Fibroblast of pulmonary artery (primary cell): ENCODE data around the gene OS9.
A peak's percentile ranks its signal among the peaks of the same experiment; 100 is the strongest.

Experiments used
- DNase-seq: peaks from one replicate; pipeline ENCODE4 v3.0.0-alpha.2; 2010; ENCODE audit warnings: low read depth
- H3K4me3 ChIP-seq: replicated peaks from 2 replicates; pipeline ENCODE4 v1.5.1; 2011; ENCODE audit warnings: low read depth, mild to moderate bottlenecking, control low read depth, low read length, moderate library complexity
- TF ChIP-seq, protein P1 (sequence below): IDR thresholded peaks from 2 replicates; pipeline ENCODE4 v1.5.1; 2011; ENCODE audit warnings: mild to moderate bottlenecking, control low read depth, low read length, inconsistent platforms; ENCODE audit errors: missing control alignments

Gene OS9

DNA sequence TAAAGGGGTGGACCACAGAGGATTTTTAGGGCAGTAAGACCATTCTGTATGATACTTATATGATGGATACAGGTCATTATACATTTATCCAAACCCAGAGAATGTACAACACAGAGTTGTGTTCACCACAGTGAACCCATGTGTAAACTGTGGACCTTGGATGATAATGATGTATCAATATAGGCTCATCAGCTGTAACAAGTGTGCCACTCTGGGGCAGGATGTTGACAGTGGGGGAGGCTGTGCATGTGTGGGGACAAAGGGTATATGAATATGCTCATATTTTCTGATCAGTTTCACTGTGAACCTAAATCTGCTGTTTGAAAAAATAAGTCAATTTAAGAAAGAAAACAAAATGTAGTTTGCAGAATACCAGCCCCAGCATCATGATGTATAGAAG is 14.2 kb upstream of the OS9 start:
- no peak for DNase-seq
- TF ChIP-seq, protein P1, sequence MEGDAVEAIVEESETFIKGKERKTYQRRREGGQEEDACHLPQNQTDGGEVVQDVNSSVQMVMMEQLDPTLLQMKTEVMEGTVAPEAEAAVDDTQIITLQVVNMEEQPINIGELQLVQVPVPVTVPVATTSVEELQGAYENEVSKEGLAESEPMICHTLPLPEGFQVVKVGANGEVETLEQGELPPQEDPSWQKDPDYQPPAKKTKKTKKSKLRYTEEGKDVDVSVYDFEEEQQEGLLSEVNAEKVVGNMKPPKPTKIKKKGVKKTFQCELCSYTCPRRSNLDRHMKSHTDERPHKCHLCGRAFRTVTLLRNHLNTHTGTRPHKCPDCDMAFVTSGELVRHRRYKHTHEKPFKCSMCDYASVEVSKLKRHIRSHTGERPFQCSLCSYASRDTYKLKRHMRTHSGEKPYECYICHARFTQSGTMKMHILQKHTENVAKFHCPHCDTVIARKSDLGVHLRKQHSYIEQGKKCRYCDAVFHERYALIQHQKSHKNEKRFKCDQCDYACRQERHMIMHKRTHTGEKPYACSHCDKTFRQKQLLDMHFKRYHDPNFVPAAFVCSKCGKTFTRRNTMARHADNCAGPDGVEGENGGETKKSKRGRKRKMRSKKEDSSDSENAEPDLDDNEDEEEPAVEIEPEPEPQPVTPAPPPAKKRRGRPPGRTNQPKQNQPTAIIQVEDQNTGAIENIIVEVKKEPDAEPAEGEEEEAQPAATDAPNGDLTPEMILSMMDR = no peak
- H3K4me3 ChIP-seq = no peak overlapping the region

DNA sequence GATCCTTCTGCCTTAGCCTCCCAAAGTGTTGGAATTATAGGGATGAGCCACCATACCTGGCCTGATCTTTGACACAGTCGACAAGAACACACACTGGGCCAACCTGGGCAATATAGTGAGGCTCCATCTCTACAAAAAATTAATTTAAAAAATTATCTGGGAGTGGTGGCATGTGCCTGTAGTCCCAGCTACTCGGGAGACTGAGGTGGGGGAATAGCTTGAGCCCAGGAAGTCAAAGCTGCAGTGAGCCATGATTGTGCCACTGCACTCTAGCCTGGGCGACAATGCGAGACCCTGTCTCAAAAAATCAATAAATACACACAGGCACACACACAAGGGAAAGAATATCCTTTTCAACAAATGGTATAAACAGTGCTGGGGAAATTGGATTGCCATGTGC is 6.1 kb upstream of the OS9 start:
- H3K4me3 ChIP-seq = no peak overlapping the region
- TF ChIP-seq, protein P1 = no peak
- DNase-seq = no peak

DNA sequence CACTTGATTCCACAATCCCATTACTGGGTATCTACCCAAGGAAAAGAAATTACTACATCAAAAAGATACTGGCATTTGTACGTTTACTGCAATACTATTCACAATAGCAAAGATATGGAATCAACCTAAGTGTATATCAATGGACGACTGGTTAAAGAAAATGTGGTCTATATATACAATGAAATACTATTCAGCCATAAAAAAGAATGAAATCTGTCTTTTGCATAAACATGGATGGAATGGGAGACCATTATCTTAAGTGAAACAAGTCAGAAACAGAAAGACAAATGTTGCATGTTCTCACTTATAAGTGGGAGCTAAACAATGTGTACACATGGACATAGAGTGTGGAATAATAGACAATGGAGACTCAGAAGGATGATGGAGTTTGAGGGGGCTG is 5.0 kb upstream of the OS9 start:
- TF ChIP-seq, protein P1 = no peak
- no peak for DNase-seq
- H3K4me3 ChIP-seq = no peak overlapping the region

DNA sequence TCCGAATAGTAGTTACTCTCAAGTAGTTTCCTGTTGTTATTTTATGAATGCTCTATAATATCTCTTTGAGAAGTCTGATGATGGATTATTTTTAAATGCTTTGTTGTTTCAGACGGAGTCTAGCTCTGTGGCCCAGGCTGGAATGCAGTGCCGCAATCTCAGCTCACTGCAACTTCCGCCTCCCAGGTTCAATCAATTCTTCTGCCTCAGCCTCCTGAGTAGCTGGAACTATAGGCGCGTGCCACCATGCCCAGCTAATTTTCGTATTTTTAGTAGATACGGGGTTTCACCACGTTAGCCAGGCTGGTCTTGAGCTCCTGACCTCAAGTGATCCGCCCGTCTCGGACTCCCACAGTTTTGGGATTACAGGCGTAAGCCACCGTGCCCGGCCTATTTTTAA is 1.4 kb upstream of the OS9 start:
- DNase-seq = no peak
- no peak overlapping the region for H3K4me3 ChIP-seq

DNA sequence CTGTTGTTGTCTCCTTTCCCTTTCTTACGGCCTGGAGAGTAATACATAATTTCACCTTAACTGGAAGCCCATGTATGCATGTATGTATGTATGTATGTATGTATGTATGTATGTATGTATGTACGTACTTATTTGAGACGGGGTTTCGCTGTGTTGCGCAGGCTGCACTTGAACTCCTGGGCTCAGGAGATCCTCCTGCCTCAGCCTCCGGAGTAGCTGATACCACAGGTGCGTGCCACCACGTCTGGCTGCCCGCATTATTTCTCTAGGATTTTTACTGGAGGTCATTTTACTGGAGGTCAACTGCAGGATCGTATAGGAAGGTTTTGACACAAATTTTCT is 644 bp upstream of the OS9 start:
- TF ChIP-seq, protein P1 = no peak
- no peak overlapping the region for H3K4me3 ChIP-seq
- DNase-seq = no peak

More for the DNA sequence above, 1.4 kb upstream of the OS9 start:
- TF ChIP-seq, protein P1 = no peak

DNA sequence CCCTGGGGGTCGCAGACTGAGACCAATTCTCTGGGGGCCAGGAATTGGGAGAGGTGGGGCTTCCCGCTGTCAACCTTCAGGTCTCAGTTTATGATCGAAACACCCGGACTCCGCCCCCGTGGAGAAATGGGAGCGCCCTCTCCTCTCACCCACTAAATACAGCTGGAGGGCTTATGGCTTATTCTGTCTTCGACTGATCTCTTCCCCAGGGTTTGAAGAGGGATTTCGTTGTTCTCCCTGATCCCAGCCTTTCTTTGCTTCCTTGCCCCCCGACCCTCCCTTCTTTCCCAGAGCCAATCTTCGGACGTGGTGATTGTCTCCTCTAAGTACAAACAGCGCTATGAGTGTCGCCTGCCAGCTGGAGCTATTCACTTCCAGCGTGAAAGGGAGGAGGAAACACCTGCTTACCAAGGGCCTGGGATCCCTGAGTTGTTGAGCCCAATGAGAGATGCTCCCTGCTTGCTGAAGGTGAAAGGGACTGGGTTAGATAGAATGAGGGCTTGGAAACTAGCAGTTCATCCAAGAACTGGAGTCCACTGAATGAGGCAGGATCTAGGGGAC is 607 bp downstream of the OS9 start:
- no peak for DNase-seq
- TF ChIP-seq, protein P1 = no peak
- peak overlapping the region; percentile 91 for H3K4me3 ChIP-seq

DNA sequence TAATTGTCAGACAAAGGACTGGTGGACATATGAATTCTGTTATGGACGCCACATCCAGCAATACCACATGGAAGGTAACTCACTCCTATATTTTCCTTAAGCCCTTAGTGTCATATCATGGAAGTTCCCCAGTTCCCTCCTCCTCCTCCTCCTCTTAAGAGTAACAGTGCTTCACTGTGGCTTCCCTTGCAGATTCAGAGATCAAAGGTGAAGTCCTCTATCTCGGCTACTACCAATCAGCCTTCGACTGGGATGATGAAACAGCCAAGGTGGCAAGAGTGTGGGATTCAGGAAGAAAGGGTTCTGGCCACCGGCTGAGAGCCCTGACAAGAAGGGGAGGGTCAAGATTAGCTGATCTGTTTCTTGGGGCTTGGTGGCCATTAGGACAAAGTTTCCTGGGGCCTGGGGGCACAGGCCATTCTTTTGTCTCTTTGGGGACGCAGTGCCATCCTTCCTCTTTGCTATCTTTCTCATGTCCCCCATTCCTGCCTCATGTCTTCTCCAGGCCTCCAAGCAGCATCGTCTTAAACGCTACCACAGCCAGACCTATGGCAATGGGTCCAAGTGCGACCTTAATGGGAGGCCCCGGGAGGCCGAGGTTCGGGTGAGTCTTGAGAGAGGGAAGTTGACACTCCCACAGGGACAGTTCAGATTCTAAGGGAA is 2.0 kb downstream of the OS9 start:
- no peak overlapping the region for H3K4me3 ChIP-seq
- TF ChIP-seq, protein P1 = no peak
- no peak for DNase-seq
